Posterior vena cava (tissue), 2 donors: Measurements from ENCODE around the gene NXPH3. TPM values are rescaled to one million over a fixed set of nuclear protein-coding genes. Genes with fewer than 3 reads are reported as not detected.

Experiments
- DNase-seq: peaks from one replicate; pipeline ENCODE4 v3.0.0-alpha.2; 2020; ENCODE audit warnings: low spot score
- intact Hi-C, 2 donors: fragments of 100-400 bp; cut with DNase I; formaldehyde crosslinking; loops; one replicate each; pipeline versions ENCODE4 v1.14.1 to v1.14.2; 2022 to 2023
- total RNA-seq, 2 donors: library from RNA; stranded (reverse); fragmentation: NEBNext Ultra II Directional; extraction: Animal tissue kit (Norgen Biotek cat#: 25700); gene quantifications; one replicate each; pipeline ENCODE4 v1.2.1, GENCODE V29; 2021
- donor health status: DM: yes; HTN: yes; CAD: no.
- donor health status: DM: yes; HTN: yes; CAD: no.

The NXPH3 gene
- total RNA-seq, 2 donors from 2014 or later, result 34.8 to 57.1 TPM

DNA sequence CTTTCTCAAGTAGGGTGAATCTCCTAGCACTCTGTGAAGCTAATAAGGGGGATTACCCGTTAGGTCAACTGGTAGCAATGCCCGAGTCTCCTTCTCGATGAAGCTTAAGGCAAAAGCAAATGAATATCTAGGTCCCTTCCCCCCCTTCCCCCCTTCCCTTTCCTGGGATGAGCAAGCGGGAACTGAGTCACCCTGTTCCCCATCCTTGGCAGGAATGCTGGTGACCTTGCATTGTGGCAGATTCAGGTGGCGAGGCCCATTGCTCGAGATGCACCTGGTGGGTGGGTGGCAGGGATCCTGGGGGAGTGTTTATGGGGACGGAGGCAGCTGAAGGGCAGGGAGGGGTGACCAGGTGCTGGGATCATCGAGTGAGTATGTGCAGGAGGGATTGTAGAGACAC is 7.1 kb downstream of the NXPH3 start:
- intact Hi-C loops, result no loop called here
- no peak for DNase-seq

DNA sequence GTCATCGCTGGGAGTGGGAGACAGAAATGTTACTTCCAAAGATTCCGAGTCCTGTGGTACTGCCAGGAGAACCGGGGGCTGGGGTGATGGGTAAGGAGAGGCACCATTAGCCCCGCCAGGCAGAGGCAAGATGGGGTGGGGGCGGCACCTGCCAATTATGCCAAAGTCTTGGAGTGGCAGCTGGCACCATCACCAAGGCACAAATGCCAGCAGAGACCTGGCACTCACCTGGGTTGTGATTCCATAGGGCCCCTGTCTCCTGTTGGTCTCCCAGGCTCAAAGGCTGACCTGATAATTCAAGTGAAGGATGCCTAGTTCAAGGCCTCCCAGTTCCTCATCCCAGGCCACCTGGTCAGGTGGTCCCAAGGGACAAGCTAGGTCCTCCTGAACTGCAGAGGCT is 7.6 kb downstream of the NXPH3 start:
- intact Hi-C loops, result no loop called here
- no peak for DNase-seq

DNA sequence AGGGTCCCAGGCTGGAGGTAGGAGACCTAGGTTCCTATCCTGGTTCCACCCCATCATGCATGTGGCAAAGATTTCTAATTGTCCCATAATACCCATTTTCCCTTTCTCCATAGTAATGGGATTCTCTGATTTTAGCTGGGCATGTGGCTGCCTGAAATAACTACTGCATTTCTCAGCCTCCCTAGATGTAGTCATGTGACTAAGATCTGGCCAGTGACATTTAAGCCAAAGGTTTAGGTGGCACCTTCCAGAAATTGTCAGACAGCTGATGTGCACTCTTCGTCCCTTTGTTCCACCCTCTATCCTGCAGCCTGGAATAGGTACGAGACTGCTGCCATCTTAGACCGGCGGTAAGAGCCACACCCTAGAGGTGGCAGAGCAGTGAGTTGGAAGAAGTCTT is 8.2 kb downstream of the NXPH3 start:
- intact Hi-C loops, result no loop called here
- DNase-seq, result no peak

DNA sequence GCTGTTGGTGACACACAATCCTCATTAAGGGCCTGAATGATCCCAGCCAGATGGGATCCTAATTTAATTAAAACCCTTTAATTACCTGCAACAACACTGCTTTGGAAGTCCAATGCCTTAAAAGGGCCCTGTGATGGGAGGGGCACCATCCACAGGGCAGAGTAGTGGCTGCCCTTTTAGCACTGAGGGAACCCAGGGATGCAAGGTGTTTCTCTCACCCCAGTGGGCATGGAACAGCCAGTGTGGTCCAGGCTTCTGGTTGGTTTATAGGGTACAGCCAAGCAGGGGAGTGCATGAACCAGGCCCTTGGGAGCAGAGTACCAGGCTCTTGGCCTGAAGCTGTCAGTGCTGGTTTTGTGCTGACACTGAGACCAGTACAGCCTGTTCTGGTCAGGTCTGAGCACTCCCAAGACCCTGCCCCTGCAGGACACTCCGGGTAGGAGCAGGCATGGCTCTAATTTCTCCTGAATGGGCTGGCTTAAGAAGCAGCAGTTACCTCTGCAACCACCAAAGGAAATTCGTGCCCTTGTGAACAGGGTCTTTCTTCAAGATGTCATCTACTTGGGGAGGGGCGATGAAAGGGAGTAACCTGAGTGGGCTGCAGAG is 9.9 kb downstream of the NXPH3 start:
- intact Hi-C loops, result no loop called here
- no peak for DNase-seq

DNA sequence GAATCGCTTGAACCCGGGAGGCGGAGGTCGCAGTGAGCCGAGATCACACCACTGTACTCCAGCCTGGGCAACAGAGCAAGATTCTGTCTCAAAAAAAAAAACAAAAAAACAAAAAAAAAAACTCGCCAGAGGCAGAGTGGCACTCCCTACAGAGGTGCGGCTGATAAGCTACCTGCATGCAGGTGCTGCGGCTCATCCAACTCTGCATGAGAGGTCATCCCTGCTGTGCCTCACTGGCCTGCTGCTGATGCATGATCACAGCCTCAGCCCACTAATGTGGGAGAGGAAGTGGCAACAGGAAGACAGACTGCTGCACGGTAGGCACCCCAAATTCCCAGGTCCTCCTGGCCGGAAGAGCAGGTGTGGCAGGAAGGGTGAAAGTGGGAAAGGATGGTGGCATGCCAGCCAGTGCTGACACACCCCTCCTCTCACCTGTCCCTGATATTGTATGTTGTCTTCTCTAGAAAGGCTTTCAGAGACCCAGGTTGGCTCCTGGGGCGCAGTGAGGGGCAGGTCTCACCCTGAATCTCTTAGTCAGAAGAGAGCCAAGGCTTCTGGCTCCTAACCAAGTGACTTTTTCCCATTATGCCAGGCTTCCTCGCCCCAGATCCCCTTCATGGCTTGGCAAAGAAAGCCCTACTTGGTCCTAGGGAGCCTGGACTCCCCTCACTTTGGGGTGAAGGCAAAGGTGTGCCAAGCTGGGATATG is 11.8 kb downstream of the NXPH3 start:
- DNase-seq, result no peak
- intact Hi-C loops, result no loop called here

DNA sequence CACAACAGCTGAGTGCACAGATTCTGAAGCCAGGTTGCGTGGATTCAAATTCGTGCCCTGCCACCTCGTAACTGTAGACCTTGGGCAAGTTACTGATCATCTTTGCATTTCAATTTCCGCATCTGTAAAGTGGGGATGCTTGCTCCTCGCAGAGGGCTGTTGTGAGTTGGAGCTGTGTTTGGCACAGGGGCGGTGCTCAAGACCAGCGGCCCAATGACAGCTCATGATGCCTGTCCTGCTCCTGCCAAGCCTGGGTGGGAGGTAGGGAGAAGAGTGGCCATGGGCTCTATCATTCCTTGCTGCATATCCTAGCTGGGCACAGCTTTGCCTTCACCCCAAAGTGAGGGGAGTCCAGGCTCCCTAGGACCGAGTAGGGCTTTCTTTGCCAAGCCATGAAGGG is 12.6 kb downstream of the NXPH3 start:
- intact Hi-C loops, result no loop called here
- no peak for DNase-seq

DNA sequence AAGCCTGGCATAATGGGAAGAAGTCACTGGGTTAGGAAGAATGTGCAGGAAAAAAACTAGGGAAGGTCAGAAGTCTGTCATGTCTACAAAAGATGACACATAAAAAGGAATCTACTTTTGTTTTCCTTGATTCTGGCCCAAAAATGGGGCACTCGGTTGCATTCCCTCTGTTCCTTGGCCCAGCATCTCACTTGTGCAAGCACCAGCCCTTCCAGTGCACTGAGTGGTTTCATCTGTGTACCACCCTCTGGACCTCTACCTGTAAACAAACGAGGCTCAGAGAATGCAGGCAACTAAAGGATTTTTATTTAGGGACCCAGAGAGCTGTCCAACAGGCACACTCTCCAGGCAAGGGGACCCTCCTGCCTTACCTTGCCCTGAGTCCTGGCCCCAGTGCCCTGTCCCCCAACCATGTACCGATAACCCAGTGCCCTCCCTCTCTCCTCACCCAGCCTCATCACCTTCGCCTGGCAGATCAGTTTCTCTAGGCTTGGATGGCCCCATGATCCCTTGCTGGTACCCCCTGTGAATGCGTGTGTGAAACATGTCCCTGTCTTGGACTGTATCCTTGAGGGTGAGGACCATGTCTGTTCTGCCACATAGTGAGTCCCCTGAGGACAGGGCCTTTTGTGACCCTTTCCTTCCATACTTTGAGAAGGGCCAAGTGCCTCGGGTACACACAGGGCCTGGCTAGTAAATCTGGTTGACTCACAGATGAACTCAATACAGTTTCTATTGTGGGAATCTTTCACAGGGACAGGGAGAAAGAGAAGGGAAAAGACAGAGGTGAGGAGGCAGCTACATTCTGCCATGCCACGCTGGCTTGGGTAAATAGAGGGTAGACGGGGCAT is 13.3 kb downstream of the NXPH3 start:
- DNase-seq, result no peak
- intact Hi-C loops, result no loop called here

DNA sequence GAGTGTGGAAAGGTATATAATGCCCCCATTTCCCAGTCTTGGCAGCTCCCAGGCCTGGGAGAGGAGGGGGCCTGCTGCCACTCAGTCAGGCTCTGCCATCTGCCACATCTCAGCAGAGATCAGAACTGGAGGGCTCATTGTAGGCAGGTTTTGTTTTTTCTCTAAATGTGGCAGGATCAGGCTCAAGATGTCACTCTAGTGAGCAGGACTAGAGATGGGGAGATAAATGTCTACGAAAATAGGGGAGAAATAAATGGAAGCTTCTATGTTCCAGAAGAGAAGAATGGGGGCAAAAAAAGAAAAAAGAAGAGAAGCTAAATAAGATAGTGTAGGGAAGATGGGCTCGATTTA is 13.9 kb downstream of the NXPH3 start:
- DNase-seq, result no peak
- intact Hi-C loops, result no loop called here

DNA sequence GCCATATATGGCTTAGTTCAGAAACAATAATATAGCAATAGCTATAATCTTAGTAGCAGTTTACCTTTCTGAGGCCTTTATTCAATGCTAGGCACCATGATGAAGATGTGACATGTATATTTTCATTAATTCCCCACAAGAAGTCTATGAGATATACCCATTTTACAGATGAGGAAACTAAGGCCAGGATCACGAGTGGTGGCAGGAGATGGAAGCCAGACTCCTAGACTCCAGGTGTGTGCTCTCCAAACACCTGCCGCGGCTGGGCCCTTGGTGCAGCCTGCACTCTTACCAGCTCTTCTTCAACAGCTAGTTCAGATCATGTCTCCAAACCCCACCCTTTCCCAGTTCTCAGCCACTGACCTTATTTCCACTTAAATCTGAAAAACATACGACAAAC is 15.2 kb downstream of the NXPH3 start:
- no peak for DNase-seq
- intact Hi-C loops, result no loop called here

DNA sequence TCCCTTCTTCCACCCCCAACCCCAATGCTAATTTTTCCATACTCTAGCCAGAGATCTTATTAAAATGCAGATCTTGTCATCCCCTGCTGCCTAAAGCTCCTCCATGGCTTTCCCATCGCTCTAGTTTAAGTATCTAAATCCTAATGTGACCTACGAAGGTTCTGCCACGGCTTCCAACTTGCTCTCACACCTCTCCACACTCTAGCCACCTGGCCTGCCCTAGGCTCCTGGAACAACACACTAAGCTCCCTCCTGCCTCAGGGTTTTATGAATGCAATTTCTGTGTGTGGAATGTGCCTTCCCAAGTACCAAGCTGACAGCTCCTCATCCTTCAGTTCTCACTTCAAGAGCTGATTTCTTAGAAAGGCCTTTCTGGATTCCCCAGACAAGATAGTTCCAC is 16.6 kb downstream of the NXPH3 start:
- intact Hi-C loops, result no loop called here
- DNase-seq, result no peak

DNA sequence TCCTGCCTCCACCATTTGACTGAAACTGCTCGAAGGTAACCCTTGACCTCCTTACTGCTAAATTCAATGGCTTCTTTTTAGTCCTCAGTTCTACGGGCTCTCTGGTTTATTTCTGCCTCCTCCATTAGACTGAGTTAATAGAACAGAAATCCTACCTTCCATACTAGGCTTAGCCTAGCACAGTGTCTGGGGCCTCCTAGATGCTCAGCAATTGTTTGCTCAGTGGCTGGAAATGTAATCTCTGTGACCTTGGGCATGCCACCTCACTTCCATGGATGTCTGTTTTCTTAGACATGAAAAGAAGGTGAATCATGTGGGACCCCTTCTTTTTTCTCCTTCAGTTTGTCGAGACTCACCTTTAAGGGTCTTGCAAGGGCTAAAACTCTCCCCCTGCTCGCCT is 19.7 kb downstream of the NXPH3 start:
- intact Hi-C loops, result no loop called here

DNA sequence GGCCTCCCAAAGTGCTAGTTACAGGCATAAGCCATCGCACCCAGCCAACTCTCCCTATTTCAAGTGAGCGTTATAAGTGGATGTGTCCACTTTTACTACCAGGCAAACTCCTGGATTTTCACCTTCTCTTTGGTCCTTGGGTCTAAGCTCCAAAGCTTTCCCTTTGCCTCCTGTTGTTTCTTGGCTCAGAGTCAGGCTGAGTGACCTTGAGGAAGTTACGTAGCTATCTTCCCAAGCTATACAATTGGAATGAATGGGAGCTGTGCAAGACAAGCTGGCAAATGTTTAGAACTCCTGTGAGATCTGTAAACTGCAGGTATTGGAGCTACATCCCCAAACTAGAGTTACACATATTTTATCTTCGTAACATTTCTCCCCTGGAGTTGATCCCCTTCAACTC is 20.3 kb downstream of the NXPH3 start:
- no peak for DNase-seq
- intact Hi-C loops, result no loop called here

More for the DNA sequence above, 19.7 kb downstream of the NXPH3 start:
- no peak for DNase-seq

DNA sequence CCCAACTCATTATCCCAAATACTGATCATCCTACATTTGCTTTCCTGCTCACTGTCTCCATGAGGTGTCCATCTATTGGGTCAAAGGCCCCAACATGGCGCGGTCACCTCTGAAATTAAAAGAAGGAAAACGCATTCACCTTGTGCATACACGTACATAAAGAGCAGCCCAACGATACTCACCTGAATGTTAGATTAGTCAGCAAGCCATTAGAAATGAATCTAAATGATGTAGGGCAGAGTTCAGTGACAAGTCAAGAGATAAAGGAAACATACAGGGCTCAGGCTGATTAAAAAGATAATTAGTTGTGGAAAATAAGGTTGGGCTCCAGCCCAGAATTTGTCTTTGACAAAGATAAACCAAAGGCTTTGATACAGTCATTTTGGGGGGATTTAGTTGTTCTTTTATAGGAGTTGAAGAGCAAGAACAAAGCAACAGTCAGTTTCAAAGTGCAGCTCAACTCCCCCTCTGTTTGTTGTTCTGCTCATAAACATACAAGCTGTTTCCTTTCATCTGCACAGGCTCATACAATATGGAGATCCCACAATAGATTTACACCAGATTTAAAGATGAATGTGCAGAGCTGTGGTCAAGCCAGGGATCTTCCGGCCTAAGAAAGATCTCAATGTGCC is 21.1 kb downstream of the NXPH3 start:
- DNase-seq, result no peak
- intact Hi-C loops, result no loop called here

DNA sequence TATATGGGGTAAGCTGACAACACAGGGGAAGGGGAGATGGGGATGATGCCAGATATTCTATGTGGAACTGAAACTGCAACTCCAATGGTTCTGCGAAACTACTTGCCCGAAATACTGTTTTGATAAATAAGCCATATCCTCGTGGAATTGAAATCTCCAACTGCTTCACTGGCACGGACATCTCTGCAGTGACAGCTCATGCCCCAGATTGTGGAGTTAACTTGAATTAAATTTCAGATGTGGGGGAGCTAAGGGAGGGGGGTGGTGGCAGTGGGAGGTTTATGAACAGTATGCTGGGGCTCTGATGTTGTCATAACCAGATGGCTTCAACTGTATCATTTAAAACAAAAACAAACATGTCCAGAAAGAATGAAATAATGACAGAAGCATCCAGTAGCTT is 21.8 kb downstream of the NXPH3 start:
- DNase-seq, result no peak
- intact Hi-C loops, result no loop called here

DNA sequence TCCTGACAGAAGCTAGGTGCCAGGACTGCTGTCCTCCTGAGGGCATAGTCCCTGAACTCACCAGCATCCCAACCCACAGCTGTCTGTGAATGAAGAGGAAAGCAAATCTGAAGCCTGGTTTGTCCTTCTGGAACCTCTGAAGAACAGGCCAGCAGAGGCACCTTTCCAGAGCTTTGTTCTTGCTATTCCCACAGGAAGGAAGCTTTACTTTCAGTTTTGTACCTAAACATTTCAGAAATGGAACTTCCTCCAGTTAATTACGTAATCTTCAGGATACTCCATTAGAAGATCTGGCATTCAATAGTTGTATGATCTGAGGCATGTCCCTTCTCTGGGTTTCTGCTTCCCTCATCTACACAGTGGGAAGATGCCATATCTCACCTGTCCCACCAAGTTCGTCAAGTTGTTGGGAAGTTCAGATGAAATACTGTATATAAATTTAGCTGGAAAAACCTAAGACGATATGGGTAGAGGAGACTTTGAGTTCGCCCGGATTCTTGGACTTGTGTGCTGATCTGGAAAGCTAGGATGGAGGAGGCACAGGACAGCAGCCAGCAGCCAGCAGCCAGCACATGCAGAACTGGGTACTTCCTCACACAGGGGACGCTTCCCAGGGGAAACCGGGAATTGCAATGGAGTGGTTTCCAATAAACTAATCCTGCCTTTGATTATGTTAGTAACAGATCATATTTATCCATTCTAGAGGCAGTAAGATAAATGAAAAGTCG is 22.4 kb downstream of the NXPH3 start:
- intact Hi-C loops, result no loop called here
- no peak for DNase-seq

DNA sequence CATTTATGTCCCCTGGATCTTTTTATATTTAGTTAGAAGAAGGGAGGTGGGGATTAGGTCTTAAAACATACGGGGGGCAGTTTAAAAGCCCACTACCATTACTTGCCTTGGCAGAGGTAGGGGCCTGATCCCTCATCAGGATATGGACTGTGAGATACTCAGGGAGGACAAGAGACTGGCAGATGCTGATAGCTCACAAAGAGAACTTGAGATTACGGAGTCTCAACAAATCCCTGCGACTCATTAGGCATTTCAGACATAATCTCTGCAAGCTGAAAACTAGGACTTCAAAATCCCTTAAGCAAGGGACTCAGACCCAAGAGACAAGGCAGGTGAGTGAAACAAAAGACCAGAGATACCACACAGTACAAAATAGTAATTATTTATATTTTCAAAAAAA is 23.2 kb downstream of the NXPH3 start:
- intact Hi-C loops, result no loop called here
- DNase-seq, result no peak

DNA sequence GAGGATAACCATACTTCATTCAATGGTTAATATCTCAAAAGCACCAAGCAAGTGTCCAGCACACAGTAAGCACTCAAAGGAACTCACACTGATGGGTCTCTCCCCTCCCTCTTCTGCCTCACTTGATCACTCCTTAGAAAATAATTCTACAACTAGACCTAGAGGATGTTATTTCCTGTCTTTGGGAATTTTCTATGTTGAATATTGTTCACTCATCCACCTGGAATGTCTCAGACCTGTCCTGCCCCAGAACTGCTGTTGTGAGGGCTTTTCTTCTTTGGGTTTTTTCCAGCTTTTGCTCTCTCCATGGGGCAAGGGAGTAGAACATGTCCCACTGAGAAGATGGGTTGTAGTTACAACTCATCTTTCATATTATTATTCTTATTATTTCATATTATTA is 25.3 kb downstream of the NXPH3 start:
- intact Hi-C loops, result no loop called here
- no peak for DNase-seq

DNA sequence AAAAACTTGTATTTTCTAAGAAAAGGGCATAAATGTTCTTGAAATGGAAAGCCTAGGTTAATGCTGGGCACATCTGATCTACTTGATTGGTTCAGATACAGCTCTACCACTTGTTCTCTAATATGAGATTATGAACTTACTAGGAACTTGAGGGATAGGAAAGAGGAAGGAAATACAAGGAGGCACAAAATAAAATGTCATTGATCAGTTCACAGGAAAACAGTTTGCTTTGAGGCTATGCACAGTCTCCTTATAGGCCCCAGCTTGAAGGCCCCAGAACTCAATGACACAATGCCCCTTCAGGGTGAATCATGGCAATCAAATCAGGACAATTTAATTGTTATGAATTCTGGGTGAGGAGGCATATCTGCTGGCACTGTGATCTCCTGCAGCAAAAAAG is 27.1 kb downstream of the NXPH3 start:
- intact Hi-C loops, result no loop called here
- no peak for DNase-seq

DNA sequence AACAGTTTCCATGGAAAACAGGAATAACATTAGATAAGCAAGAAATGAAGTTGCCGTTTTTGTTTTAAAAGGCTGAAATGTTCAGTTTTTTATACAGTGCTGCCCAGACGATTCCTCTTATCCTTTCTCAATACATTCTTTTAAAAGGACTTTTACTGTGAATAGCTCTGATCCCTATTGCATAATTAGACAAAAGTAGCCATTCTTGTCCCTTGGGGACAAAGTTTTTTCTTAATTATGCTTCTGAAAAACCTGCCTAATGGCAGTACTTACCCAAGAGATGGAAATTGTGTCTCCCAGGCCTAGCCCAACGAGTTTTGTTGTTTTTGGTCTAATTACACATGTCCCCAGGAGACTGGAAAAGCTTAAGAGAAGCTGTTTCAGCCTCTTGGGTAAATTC is 27.6 kb downstream of the NXPH3 start:
- no peak for DNase-seq
- intact Hi-C loops, result no loop called here

DNA sequence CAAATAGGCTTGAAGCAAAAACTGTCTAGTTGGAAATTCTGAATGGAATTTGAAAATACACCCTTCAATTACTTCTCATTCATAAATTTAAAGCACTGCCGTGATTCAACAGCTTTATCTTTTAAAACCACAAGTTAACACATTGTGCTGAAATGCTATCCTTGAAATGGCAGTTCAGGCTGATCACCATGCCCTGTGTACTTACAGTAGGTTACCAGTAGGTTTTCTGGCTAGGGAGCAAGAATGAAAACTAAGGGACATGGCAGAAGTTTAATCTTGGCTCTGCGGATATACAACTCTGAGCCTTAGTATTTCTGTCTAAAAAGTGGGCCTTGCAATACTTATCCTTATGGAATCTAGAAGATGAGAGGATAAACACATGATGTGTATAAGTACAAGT is 28.0 kb downstream of the NXPH3 start:
- no peak for DNase-seq
- intact Hi-C loops, result no loop called here
